OCI-LY7 (cell line): Measurements from ENCODE around the gene CRTAP. TPM values are rescaled to one million over a fixed set of nuclear protein-coding genes. Genes with fewer than 3 reads are reported as not detected.

ENCODE experiments used
- BruUV-seq: library from RNA; stranded (reverse); fragments of 400-500 nt; replicated peaks from 2 replicates; lab custom pipeline; 2021; lab: Mats Ljungman, UMichigan
- CTCF ChIA-PET: fragments of 300-600 bp; sonication (Branson Sonifier 250); formaldehyde crosslinking; loops from one replicate; lab custom pipeline; 2022; ENCODE audit warnings: antibody characterized with exemption; ENCODE audit not compliant: unreplicated experiment; lab: Charles Lee
- POLR2A ChIA-PET: fragments of 300-600 bp; sonication (Branson Sonifier 250); formaldehyde crosslinking; loops from one replicate; lab custom pipeline; 2022; ENCODE audit warnings: antibody characterized with exemption; lab: Charles Lee
- DNase-seq: peaks from one replicate; pipeline ENCODE4 v3.0.0-alpha.2; 2015; ENCODE audit warnings: low spot score
- H2AFZ ChIP-seq: fragments of 200-600 bp; sonication (generic), shearing (Covaris generic); 2 replicates; pipeline ENCODE4 v1.6.1; 2014; ENCODE audit warnings: mild to moderate bottlenecking, antibody characterized with exemption, low read length, moderate library complexity
- H3K27ac ChIP-seq: fragments of 200-600 bp; sonication (generic); 2 replicates; pipeline ENCODE4 v1.5.1; 2014; ENCODE audit warnings: mixed run types, low read depth, mild to moderate bottlenecking, moderate library complexity, low read length, inconsistent platforms; ENCODE audit not compliant: poor library complexity, severe bottlenecking
- H3K36me3 ChIP-seq: fragments of 200-600 bp; sonication (generic); 2 replicates; pipeline ENCODE4 v1.6.1; 2014; ENCODE audit warnings: mild to moderate bottlenecking, antibody characterized with exemption, low read length, moderate library complexity, mixed read lengths; ENCODE audit not compliant: insufficient read depth
- H3K4me1 ChIP-seq: fragments of 200-600 bp; sonication (generic); 2 replicates; pipeline ENCODE4 v1.5.1; 2014; ENCODE audit warnings: mild to moderate bottlenecking, low read length; ENCODE audit not compliant: insufficient read depth, poor library complexity, severe bottlenecking
- H3K4me2 ChIP-seq: fragments of 200-600 bp; sonication (generic); 2 replicates; pipeline ENCODE4 v1.6.1; 2014; ENCODE audit warnings: mild to moderate bottlenecking, low read length
- H3K4me3 ChIP-seq: fragments of 200-600 bp; sonication (generic); 2 replicates; pipeline ENCODE4 v1.5.1; 2014; ENCODE audit warnings: mild to moderate bottlenecking, low read depth, low read length; ENCODE audit not compliant: poor library complexity, severe bottlenecking
- H3K79me2 ChIP-seq: fragments of 200-600 bp; sonication (generic); 2 replicates; pipeline ENCODE4 v1.6.1; 2016; ENCODE audit warnings: low read depth, mild to moderate bottlenecking, low read length, moderate library complexity, mixed read lengths; ENCODE audit not compliant: insufficient read depth
- H3K9me2 ChIP-seq: fragments of 200-600 bp; sonication (generic); 2 replicates; pipeline ENCODE4 v1.6.1; 2016; ENCODE audit warnings: mild to moderate bottlenecking, low read length, mixed read lengths; ENCODE audit not compliant: insufficient read depth
- H3K9me3 ChIP-seq: fragments of 200-600 bp; sonication (generic); 2 replicates; pipeline ENCODE4 v1.6.1; 2014; ENCODE audit warnings: mild to moderate bottlenecking, mixed run types, low read length, mixed read lengths
- H4K20me1 ChIP-seq: fragments of 200-600 bp; sonication (generic); 2 replicates; pipeline ENCODE4 v1.6.1; 2014; ENCODE audit warnings: mild to moderate bottlenecking, antibody characterized with exemption, low read length, moderate library complexity, mixed read lengths; ENCODE audit not compliant: insufficient read depth
- EZH2phosphoT487 ChIP-seq: fragments of 200-600 bp; sonication (generic); IDR thresholded peaks from 2 replicates; pipeline ENCODE4 v1.6.1; 2018; ENCODE audit warnings: low read depth, borderline replicate concordance, mild to moderate bottlenecking, mixed run types, antibody characterized with exemption, low read length, moderate library complexity, mixed read lengths
- intact Hi-C: fragments of 100-400 bp; cut with micrococcal nuclease; formaldehyde crosslinking; loops from one replicate; pipeline ENCODE4 v1.10.0; 2022; ENCODE audit not compliant: unreplicated experiment
- total RNA-seq, 2 experiments: library from RNA; depleted of rRNA in 1 of 2; stranded (reverse); fragments of >200 nt in 1 of 2; shearing (Covaris generic) in 1 of 2; gene quantifications; 2 replicates each; pipeline ENCODE4 v1.2.3, GENCODE V29; 2014 to 2022
- TF ChIP-seq, protein P1 (sequence below): fragments of 200-600 bp; sonication (generic); conservative IDR thresholded peaks from 2 replicates; pipeline ENCODE4 v1.5.1; 2014; ENCODE audit warnings: mild to moderate bottlenecking, antibody characterized with exemption, low read length, moderate library complexity, mixed read lengths

Gene CRTAP
- total RNA-seq, 2 experiments from 2014 or later, result 19.2 to 53.7 TPM

DNA sequence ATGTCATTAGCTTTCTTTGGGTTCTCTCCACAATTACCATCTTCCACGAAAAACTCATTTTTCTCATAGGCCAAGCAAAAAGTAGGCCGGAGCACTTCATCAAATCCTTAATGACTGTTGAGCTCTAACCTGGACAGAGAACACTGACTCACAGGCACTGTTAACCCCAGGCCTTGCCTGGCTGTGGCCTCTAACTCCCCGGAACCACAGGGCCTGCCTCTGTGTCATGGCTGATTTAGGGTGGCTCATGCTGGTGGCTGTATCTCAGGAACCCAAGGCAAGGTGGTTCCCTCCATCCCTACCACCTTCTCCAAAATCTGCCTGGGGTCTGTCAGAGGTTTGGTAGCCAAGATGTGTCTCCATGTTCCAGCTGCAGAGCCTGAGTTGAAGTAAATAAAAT lies 3.6 kb downstream of the CRTAP start:
- Histone ChIP-seq H3K79me2 (peaks cover 15% of the 10 kb centered on the region; the same call in 1 of the 2 replicates), H3K9me3 (no peaks in the 10 kb centered on the region), H3K36me3 (peaks cover 22% of the 10 kb centered on the region), H2AFZ (no peak overlapping the region), H3K4me1 (peaks cover 30% of the 10 kb centered on the region), H3K4me3 (no peak overlapping the region), H4K20me1 (no peaks in the 10 kb centered on the region), H3K4me2 (no peak overlapping the region), H3K9me2 (no peaks in the 10 kb centered on the region), H3K27ac (no peak overlapping the region)
- no peak for DNase-seq
- intact Hi-C loops, result loop anchor here (10.0 kb wide), 1 partner anchor 677 kb away; the partner anchor contains the start of gene PDCD6IP
- TF ChIP-seq, protein P1, sequence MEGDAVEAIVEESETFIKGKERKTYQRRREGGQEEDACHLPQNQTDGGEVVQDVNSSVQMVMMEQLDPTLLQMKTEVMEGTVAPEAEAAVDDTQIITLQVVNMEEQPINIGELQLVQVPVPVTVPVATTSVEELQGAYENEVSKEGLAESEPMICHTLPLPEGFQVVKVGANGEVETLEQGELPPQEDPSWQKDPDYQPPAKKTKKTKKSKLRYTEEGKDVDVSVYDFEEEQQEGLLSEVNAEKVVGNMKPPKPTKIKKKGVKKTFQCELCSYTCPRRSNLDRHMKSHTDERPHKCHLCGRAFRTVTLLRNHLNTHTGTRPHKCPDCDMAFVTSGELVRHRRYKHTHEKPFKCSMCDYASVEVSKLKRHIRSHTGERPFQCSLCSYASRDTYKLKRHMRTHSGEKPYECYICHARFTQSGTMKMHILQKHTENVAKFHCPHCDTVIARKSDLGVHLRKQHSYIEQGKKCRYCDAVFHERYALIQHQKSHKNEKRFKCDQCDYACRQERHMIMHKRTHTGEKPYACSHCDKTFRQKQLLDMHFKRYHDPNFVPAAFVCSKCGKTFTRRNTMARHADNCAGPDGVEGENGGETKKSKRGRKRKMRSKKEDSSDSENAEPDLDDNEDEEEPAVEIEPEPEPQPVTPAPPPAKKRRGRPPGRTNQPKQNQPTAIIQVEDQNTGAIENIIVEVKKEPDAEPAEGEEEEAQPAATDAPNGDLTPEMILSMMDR, result no peak
- TF ChIP-seq EZH2phosphoT487, result no peak
- CTCF ChIA-PET, result interaction anchor here (0.6 kb wide), 1 partner anchor 908 kb away, joined by 3 read pairs; no protein-coding TSS in a partner anchor
- POLR2A ChIA-PET, result interaction anchor here (0.7 to 1.1 kb wide), 2 partner anchors 19 to 323 kb away, joined by 3 read pairs; no protein-coding TSS in a partner anchor
- BruUV-seq, result no TSS peak

DNA sequence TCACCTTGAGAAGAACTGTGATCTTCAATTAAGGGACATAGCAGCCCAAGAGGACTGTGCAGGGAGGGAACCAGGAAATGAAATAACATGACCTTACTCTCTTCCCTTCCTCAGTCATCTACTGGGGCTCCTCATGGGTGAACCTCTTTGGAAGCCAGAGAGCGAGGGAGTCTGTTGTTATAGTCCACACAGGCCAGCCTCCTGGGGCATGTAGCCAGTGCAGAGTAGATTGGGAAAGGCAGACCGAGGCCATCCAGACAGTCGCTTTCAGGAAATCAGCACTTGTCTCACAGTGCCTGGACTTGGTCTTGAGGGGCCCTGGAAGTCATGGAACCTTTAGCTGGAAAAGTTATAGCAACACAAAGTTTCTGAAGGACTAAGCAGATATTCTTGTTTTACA lies 6.1 kb downstream of the CRTAP start:
- H3K4me1 ChIP-seq, result peaks cover 15% of the 10 kb centered on the region
- intact Hi-C loops, result loop anchor here (10.0 kb wide), 1 partner anchor 675 kb away; the partner anchor contains the start of gene PDCD6IP
- H3K9me2 ChIP-seq, result no peaks in the 10 kb centered on the region
- H3K9me3 ChIP-seq, result no peaks in the 10 kb centered on the region
- no TSS peak for BruUV-seq
- H3K36me3 ChIP-seq, result peaks cover 42% of the 10 kb centered on the region
- no peak overlapping the region for H2AFZ ChIP-seq
- POLR2A ChIA-PET, result interaction anchor here (0.7 kb wide), 1 partner anchor 9 kb away, joined by 3 read pairs; no protein-coding TSS in a partner anchor
- H4K20me1 ChIP-seq, result no peaks in the 10 kb centered on the region
- H3K4me3 ChIP-seq, result no peak overlapping the region
- DNase-seq, result no peak
- no peak for TF ChIP-seq EZH2phosphoT487
- TF ChIP-seq, protein P1, result no peak
- CTCF ChIA-PET, result no interaction called here
- no peak overlapping the region for H3K4me2 ChIP-seq
- H3K27ac ChIP-seq, result no peak overlapping the region
- peaks cover 14% of the 10 kb centered on the region; the same call in 1 of the 2 replicates for H3K79me2 ChIP-seq

DNA sequence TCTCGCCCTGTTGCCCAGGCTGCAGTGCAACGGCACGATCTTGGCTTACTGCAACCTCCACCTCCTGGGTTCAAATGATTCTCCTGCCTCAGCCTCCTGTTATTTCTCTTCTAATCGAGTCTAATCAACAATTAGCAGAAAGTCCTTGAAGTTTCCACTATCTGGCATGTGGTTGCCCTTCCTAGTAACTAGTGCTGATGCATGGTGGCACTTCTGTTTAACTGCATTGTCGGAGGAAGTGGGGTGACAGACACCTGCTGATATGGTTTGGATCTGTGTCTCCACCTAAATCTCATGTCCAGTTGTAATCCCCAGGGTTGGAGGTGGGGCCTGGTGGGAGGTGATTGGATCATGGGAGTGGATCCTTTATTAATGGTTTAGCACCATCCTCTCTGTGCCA lies 9.2 kb downstream of the CRTAP start:
- intact Hi-C loops, result no loop called here
- CTCF ChIA-PET, result no interaction called here
- POLR2A ChIA-PET, result no interaction called here
- H3K9me3 ChIP-seq, result no peaks in the 10 kb centered on the region
- no peaks in the 10 kb centered on the region for H4K20me1 ChIP-seq
- no peak for TF ChIP-seq EZH2phosphoT487
- TF ChIP-seq, protein P1, result no peak
- no peaks in the 10 kb centered on the region for H3K9me2 ChIP-seq
- no peak overlapping the region for H3K4me3 ChIP-seq
- no peak for DNase-seq
- no TSS peak for BruUV-seq
- no peak overlapping the region for H3K4me2 ChIP-seq
- H3K79me2 ChIP-seq, result no peaks in the 10 kb centered on the region
- no peak overlapping the region for H2AFZ ChIP-seq
- H3K4me1 ChIP-seq, result no peaks in the 10 kb centered on the region
- no peak overlapping the region for H3K27ac ChIP-seq
- H3K36me3 ChIP-seq, result peaks cover 61% of the 10 kb centered on the region
